PC-9 (cell line): ENCODE results near the gene CCR5AS.

ENCODE experiments used
- CTCF ChIP-seq: fragments of 200-600 bp; sonication (generic); conservative IDR thresholded peaks from 2 replicates; pipeline ENCODE4 v1.6.1; 2017; ENCODE audit warnings: mixed run types, antibody characterized with exemption, mild to moderate bottlenecking, moderate library complexity
- EZH2 ChIP-seq: fragments of 200-600 bp; sonication (generic); IDR thresholded peaks from 2 replicates; pipeline ENCODE4 v1.8.0; 2017; ENCODE audit warnings: antibody characterized with exemption, low read depth

- no peak for TF ChIP-seq CTCF
- no peak for TF ChIP-seq EZH2
Measured at GRCh38 chr3:46454209-46454595, 47.3 kb upstream of the CCR5AS start.
